Activated T-helper 1 cell treated with Interleukin-2 at 50 U/mL for 16 hours (primary cell): ENCODE data around the gene C1orf232.

ENCODE experiments used
- DNase-seq: peaks from one replicate; pipeline ENCODE4 v3.0.0-alpha.2; 2020; ENCODE audit warnings: low read depth

C1orf232 gene

GRCh38 chr1:26168410-26169197 lies at the start of gene C1orf232:
C1orf232 (minus strand) TSS chr1:26168963; CDS start chr1:26168499, 464 bp downstream.
- no peak for DNase-seq

- no peak for DNase-seq
Measured at GRCh38 chr1:26215246-26215645, 46.5 kb upstream of the C1orf232 start.

- DNase-seq: no peak
Measured at GRCh38 chr1:26213335-26213905, 44.7 kb upstream of the C1orf232 start.

GRCh38 chr1:26212726-26213125 lies 44.0 kb upstream of the C1orf232 start:
- DNase-seq: no peak

- no peak for DNase-seq
Measured at GRCh38 chr1:26210147-26210870, 41.5 kb upstream of the C1orf232 start.

- DNase-seq: no peak
Measured at GRCh38 chr1:26203642-26204318, 35.0 kb upstream of the C1orf232 start.

GRCh38 chr1:26200413-26200812 lies 31.6 kb upstream of the C1orf232 start:
- DNase-seq: no peak

GRCh38 chr1:26197813-26198212 lies 29.1 kb upstream of the C1orf232 start:
- no peak for DNase-seq

GRCh38 chr1:26197301-26197700 lies 28.5 kb upstream of the C1orf232 start:
- DNase-seq: no peak

- no peak for DNase-seq
Measured at GRCh38 chr1:26195805-26196204, 27.0 kb upstream of the C1orf232 start.

GRCh38 chr1:26191739-26192138 lies 23.0 kb upstream of the C1orf232 start:
- no peak for DNase-seq

- no peak for DNase-seq
Measured at GRCh38 chr1:26190373-26190987, 21.7 kb upstream of the C1orf232 start, which contains the start of gene CATSPER4. CATSPER4 (plus strand) TSS chr1:26190602; CDS start chr1:26190628, 26 bp downstream.

GRCh38 chr1:26189751-26190275 lies 21.1 kb upstream of the C1orf232 start:
- no peak for DNase-seq

- no peak for DNase-seq
Measured at GRCh38 chr1:26189331-26189730, 20.6 kb upstream of the C1orf232 start.

GRCh38 chr1:26188477-26188876 lies 19.7 kb upstream of the C1orf232 start:
- DNase-seq: no peak

GRCh38 chr1:26187882-26188281 lies 19.1 kb upstream of the C1orf232 start:
- no peak for DNase-seq

GRCh38 chr1:26184883-26185282 lies 16.1 kb upstream of the C1orf232 start:
- DNase-seq: no peak

GRCh38 chr1:26184086-26184485 lies 15.3 kb upstream of the C1orf232 start:
- no peak for DNase-seq

GRCh38 chr1:26182383-26182696 lies 13.6 kb upstream of the C1orf232 start:
- DNase-seq: no peak

GRCh38 chr1:26181586-26182382 lies 13.0 kb upstream of the C1orf232 start:
- DNase-seq: no peak

- DNase-seq: no peak
Measured at GRCh38 chr1:26180010-26180506, 11.3 kb upstream of the C1orf232 start.
